MM.1S (cell line): Measurements from ENCODE around the gene KLHL11.
"Not testable (repeated sequence)": the region's sequence is repeated elsewhere in the genome, so short reads cannot be mapped to it uniquely, and the experiment has no call there.

ENCODE experiments used
- DNase-seq: peaks from one replicate; pipeline ENCODE4 v3.0.0-alpha.2; 2015
- H2AFZ ChIP-seq: fragments of 300-600 bp; sonication (generic); 2 replicates; pipeline ENCODE4 v1.6.0; 2016; ENCODE audit warnings: antibody characterized with exemption, low read length
- H3F3A ChIP-seq: fragments of 300-600 bp; sonication (generic); 2 replicates; pipeline ENCODE4 v1.6.1; 2016; ENCODE audit warnings: mild to moderate bottlenecking, antibody characterized with exemption, low read length, moderate library complexity, mixed read lengths; ENCODE audit not compliant: insufficient read depth
- H3K27ac ChIP-seq: fragments of 300-600 bp; sonication (generic); 2 replicates; pipeline ENCODE4 v1.5.1; 2016; ENCODE audit warnings: mild to moderate bottlenecking, low read length
- H3K27me3 ChIP-seq: fragments of 300-600 bp; sonication (generic); replicated peaks from 2 replicates; pipeline ENCODE4 v1.6.0; 2016; ENCODE audit warnings: low read length; ENCODE audit not compliant: insufficient read depth
- H3K36me3 ChIP-seq: fragments of 300-600 bp; sonication (generic); replicated peaks from 2 replicates; pipeline ENCODE4 v1.6.1; 2016; ENCODE audit warnings: mild to moderate bottlenecking, low read length, mixed read lengths; ENCODE audit not compliant: insufficient read depth
- H3K4me1 ChIP-seq: fragments of 300-600 bp; sonication (generic); 2 replicates; pipeline ENCODE4 v1.6.1; 2016; ENCODE audit warnings: low read length, mixed read lengths
- H3K4me2 ChIP-seq: fragments of 300-600 bp; sonication (generic); 2 replicates; pipeline ENCODE4 v1.6.0; 2016; ENCODE audit warnings: low read depth, low read length
- H3K4me3 ChIP-seq: fragments of 300-600 bp; sonication (generic); 2 replicates; pipeline ENCODE4 v1.5.1; 2016; ENCODE audit warnings: low read length, mixed read lengths
- H3K79me2 ChIP-seq: fragments of 300-600 bp; sonication (generic); 2 replicates; pipeline ENCODE4 v1.6.1; 2016; ENCODE audit warnings: mixed run types, low read length, mixed read lengths
- H3K9ac ChIP-seq: fragments of 300-600 bp; sonication (generic); 2 replicates; pipeline ENCODE4 v1.6.1; 2016; ENCODE audit warnings: low read length, mixed read lengths
- H3K9me2 ChIP-seq: fragments of 300-600 bp; sonication (generic); replicated peaks from 2 replicates; pipeline ENCODE4 v1.6.1; 2016; ENCODE audit warnings: mild to moderate bottlenecking, low read length, mixed read lengths; ENCODE audit not compliant: insufficient read depth
- H3K9me3 ChIP-seq: fragments of 300-600 bp; sonication (generic); replicated peaks from 2 replicates; pipeline ENCODE4 v1.6.1; 2016; ENCODE audit warnings: mild to moderate bottlenecking, low read length, mixed read lengths; ENCODE audit not compliant: insufficient read depth
- H4K20me1 ChIP-seq: fragments of 300-600 bp; sonication (generic); 2 replicates; pipeline ENCODE4 v1.6.1; 2016; ENCODE audit warnings: mild to moderate bottlenecking, low read length, moderate library complexity, mixed read lengths; ENCODE audit not compliant: insufficient read depth
- EZH2 ChIP-seq: fragments of 300-600 bp; sonication (generic); optimal IDR thresholded peaks from 2 replicates; pipeline ENCODE3; 2017; ENCODE audit warnings: low read depth, mild to moderate bottlenecking, antibody characterized with exemption, low read length, mixed read lengths
- EZH2phosphoT487 ChIP-seq: fragments of 300-600 bp; sonication (generic); IDR thresholded peaks from 2 replicates; pipeline ENCODE4 v1.6.1; 2018; ENCODE audit warnings: antibody characterized with exemption, low read length
- TF ChIP-seq, protein P1 (sequence below): fragments of 300-600 bp; sonication (generic); IDR thresholded peaks from 2 replicates; pipeline ENCODE4 v1.5.1; 2016; ENCODE audit warnings: antibody characterized with exemption, low read length, mixed read lengths

The KLHL11 gene

DNA sequence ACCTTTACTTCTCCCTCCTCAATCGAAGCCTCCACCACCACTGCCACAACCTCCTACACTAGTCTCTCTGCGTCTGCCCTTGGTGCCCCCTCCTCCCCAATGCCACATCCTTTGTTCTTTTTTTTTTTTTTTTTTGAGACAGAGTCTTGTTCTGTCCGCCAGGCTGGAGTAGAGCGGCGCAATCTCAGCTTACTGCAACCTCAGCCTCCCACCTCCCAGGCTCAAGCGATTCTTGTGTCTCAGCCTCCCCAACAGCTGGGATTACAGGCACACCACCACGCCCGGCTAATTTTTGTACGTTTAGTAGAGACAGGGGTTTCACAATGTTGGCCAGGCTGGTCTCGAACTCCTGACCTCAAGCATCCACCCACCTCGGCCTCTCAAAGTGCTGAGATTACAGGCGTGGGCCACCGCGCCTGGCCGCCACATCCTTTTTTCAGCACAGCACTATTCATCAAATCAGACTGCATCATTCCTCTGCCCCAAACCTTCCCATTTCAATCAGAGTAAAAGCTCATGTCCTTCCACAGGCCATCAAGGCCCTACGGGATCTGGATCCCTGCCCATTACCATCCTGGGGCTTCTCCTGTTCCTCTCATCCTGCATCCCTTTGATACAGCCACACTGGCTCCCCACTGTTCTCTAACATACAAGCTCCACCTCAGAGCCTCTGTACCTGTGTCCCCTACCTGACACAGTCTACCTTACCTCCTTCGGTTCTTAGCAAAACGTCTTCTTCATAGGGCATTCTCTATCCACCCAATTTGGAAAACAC, 2.0 kb downstream of the KLHL11 start:
- peak overlapping the region; percentile 94; the same call in 1 of the 2 replicates for H3K4me3 ChIP-seq
- H3K27me3 ChIP-seq = no peaks in the 10 kb centered on the region
- no peak for DNase-seq
- no peak overlapping the region for H3K9ac ChIP-seq
- no peaks in the 10 kb centered on the region for H3K36me3 ChIP-seq
- peak overlapping the region; percentile 51 for H3K4me2 ChIP-seq
- peaks cover 66% of the 10 kb centered on the region for H3K79me2 ChIP-seq
- no peaks in the 10 kb centered on the region; the same call in 1 of the 2 replicates for H4K20me1 ChIP-seq
- H3F3A ChIP-seq = peaks cover 3% of the 10 kb centered on the region; the same call in 1 of the 2 replicates
- peaks cover 6% of the 10 kb centered on the region; the same call in 1 of the 2 replicates for H3K4me1 ChIP-seq
- TF ChIP-seq, protein P1, sequence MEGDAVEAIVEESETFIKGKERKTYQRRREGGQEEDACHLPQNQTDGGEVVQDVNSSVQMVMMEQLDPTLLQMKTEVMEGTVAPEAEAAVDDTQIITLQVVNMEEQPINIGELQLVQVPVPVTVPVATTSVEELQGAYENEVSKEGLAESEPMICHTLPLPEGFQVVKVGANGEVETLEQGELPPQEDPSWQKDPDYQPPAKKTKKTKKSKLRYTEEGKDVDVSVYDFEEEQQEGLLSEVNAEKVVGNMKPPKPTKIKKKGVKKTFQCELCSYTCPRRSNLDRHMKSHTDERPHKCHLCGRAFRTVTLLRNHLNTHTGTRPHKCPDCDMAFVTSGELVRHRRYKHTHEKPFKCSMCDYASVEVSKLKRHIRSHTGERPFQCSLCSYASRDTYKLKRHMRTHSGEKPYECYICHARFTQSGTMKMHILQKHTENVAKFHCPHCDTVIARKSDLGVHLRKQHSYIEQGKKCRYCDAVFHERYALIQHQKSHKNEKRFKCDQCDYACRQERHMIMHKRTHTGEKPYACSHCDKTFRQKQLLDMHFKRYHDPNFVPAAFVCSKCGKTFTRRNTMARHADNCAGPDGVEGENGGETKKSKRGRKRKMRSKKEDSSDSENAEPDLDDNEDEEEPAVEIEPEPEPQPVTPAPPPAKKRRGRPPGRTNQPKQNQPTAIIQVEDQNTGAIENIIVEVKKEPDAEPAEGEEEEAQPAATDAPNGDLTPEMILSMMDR = no peak
- TF ChIP-seq EZH2 (no peak), EZH2phosphoT487 (no peak)
- no peak overlapping the region for H2AFZ ChIP-seq
- no peak overlapping the region for H3K27ac ChIP-seq
- no peaks in the 10 kb centered on the region for H3K9me3 ChIP-seq
- no peaks in the 10 kb centered on the region for H3K9me2 ChIP-seq

- no peak overlapping the region for H3K27ac ChIP-seq
- no peak overlapping the region for H3K9ac ChIP-seq
- H3K4me1 ChIP-seq = peaks cover 6% of the 10 kb centered on the region; the same call in 1 of the 2 replicates
- no peaks in the 10 kb centered on the region for H3K9me2 ChIP-seq
- H3K9me3 ChIP-seq = no peaks in the 10 kb centered on the region
- no peak overlapping the region for H3K4me3 ChIP-seq
- H3K36me3 ChIP-seq = no peaks in the 10 kb centered on the region
- H4K20me1 ChIP-seq = no peaks in the 10 kb centered on the region; the same call in 1 of the 2 replicates
- H3K27me3 ChIP-seq = no peaks in the 10 kb centered on the region
- H3F3A ChIP-seq = 0 out of 2 replicates have a peak, but pooled peaks cover under 1% of the 10 kb centered on the region
- DNase-seq = no peak
- peaks cover 91% of the 10 kb centered on the region for H3K79me2 ChIP-seq
- no peak overlapping the region for H2AFZ ChIP-seq
- no peak for TF ChIP-seq EZH2
- TF ChIP-seq, protein P1 = no peak
- no peak for TF ChIP-seq EZH2phosphoT487
- H3K4me2 ChIP-seq = no peak overlapping the region
These were observed 4.8 kb downstream of the KLHL11 start for GRCh38 chr17:41860254-41860931.

DNA sequence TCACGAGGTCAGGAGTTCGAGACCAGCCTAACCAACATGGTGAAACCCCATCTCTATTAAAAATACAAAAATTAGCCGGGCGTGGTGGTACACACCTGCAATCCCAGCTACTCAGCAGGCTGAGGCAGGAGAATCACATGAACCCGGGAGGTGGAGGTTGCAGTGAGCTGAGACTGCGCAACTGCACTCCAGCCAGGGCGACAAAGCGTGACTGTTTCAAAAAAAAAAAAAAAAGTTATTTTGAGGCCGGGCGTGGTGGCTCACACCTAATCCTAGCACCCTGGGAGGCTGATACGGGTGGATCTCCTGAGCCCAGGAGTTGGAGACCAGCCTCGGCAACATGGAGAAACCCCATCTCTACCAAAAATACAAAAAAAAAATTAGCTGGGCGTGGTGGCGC, 13.8 kb downstream of the KLHL11 start:
- not testable (repeated sequence) for H3K27ac ChIP-seq, H3K27me3 ChIP-seq, DNase-seq, H3K9me2 ChIP-seq, H4K20me1 ChIP-seq, H3K9ac ChIP-seq, H3K4me1 ChIP-seq, H3K4me3 ChIP-seq, H3F3A ChIP-seq, H3K4me2 ChIP-seq, H3K36me3 ChIP-seq, H3K9me3 ChIP-seq, H2AFZ ChIP-seq
- H3K79me2 ChIP-seq = peaks cover 84% of the 10 kb centered on the region
